Activated CD8-positive, alpha-beta memory T cell treated with anti-CD3 and anti-CD28 coated beads, Interleukin-2, amount 50 U/mL, for 24 hours (primary cell): ENCODE data around the gene EIF3F.
A peak's percentile ranks its signal among the peaks of the same experiment; 100 is the strongest.

Source experiments
- DNase-seq: peaks from one replicate; pipeline ENCODE4 v3.0.0-alpha.2; 2020; ENCODE audit errors: extremely low read depth

The EIF3F gene, protein sequence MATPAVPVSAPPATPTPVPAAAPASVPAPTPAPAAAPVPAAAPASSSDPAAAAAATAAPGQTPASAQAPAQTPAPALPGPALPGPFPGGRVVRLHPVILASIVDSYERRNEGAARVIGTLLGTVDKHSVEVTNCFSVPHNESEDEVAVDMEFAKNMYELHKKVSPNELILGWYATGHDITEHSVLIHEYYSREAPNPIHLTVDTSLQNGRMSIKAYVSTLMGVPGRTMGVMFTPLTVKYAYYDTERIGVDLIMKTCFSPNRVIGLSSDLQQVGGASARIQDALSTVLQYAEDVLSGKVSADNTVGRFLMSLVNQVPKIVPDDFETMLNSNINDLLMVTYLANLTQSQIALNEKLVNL

GRCh38 chr11:7986768-7987559 lies at the start of gene EIF3F:
Gene EIF3F, plus strand, starts transcription at chr11:7987337. Its CDS starts 16 bp downstream, at chr11:7987353.
- peak; percentile 80 for DNase-seq

- no peak for DNase-seq
Observed at GRCh38 chr11:7941146-7941545, 46.0 kb upstream of the EIF3F start.

GRCh38 chr11:7941608-7942007 lies 45.5 kb upstream of the EIF3F start, which contains the start of gene OR10A3:
Gene OR10A3, minus strand, starts transcription at chr11:7941708. Its CDS starts 2,188 bp downstream, at chr11:7939520.
- DNase-seq: no peak

- DNase-seq: no peak
Observed at GRCh38 chr11:7944123-7944522, 43.0 kb upstream of the EIF3F start.

- DNase-seq: no peak
Observed at GRCh38 chr11:7949934-7950333, 37.2 kb upstream of the EIF3F start.

- DNase-seq: no peak
Observed at GRCh38 chr11:7955191-7955590, 31.9 kb upstream of the EIF3F start.

DNA sequence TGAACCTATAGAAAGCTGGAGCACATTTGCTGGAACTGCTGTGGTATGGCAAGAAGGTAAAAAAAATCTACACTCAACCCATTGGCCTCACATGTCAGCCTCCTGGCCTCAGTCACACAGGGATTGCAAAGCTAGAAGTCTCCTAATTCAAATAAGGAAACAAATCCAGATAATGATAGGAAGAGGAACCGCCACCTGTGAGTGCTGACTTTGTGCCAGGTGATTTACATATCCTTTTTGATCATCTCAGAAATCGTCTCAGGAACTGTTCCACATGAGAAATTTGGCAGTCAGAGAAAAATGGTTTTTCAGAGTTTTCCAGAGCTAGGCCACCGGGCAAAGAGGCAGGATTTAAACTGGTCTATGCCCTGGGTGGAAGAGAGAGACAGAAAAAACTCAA lies 22.9 kb upstream of the EIF3F start:
- DNase-seq: no peak

DNA sequence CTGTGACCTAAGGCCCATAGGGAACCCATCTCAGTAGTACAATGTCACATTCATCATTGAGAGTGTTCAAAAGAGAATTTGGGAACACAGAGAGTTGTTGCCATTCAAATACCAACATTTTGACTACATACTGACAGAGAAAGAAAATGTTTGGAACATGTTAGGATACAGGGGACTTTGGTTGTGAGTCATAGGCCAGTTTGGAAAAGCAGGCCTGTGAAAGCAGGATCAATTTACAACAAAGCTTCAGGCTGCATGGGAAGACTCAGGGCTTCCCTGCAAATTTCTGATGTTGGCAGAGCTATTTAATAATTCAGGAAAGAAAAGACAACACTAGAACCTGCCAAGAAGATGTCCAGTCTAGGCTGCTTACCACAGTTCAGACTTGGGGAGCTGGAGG lies 22.3 kb upstream of the EIF3F start:
- no peak for DNase-seq

DNA sequence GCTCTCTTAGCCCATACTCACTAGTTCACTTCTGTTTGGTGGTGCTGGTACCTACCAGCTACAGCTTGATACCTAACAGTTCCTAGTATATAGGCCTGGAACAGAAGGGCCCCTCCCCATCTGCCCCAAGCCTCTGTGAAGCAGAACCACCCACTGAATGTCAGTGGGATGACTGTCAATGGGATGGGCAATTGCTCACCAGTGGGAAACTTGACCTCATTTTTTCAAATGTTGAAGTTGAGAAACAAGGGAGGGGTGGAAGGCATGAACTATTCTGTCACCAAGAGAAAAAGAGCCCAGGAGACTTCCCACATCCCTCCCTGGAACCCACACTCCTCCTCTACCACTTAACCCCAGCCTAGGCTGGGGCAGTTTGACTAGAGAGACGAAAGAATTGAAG lies 21.8 kb upstream of the EIF3F start, which contains the start of gene NLRP10:
Gene NLRP10 (minus strand): TSS at position 62 of the 400 bp plus-strand sequence. CDS start 1,952 bp downstream, outside the sequence.
- no peak for DNase-seq

DNA sequence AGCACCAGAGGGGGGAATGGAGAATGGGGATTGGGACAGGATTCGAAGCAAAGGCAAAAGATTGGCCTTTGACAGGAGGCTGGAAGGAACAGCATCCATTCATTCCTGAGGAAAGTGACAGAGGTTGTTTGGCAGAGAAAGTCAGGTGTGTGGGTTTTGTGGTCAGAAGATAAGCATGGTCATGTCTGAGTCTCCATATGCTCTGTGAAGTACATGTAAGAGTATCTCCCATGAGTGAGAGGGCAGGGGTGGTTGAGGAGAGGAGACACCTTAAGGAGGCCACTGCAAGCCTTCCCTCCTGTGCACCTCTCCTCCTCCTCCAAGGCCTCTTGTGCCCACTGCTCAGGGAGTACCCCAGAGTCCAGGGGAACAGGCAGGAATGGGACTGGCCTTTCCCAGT lies 20.0 kb upstream of the EIF3F start:
- DNase-seq: no peak

DNA sequence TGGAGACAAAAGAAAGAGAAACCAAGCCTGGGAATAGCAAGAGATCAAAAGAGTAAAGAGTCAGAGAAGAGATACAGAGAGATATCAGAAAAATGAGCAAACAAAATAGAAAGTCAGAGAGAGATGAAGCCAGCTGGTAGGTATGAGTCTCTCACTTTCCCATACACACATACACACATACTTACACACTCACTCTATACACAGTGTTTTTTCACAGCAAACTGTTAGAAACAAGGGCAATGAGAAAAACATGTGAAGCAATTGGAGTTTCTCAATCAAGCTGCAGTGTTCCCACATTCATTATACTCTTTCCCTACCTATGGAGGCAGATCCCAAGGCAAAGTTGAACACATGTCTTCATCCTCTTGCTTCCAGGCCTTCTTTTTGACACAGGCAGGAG lies 19.3 kb upstream of the EIF3F start:
- no peak for DNase-seq

GRCh38 chr11:7968686-7969085 lies 18.5 kb upstream of the EIF3F start:
- no peak for DNase-seq

DNA sequence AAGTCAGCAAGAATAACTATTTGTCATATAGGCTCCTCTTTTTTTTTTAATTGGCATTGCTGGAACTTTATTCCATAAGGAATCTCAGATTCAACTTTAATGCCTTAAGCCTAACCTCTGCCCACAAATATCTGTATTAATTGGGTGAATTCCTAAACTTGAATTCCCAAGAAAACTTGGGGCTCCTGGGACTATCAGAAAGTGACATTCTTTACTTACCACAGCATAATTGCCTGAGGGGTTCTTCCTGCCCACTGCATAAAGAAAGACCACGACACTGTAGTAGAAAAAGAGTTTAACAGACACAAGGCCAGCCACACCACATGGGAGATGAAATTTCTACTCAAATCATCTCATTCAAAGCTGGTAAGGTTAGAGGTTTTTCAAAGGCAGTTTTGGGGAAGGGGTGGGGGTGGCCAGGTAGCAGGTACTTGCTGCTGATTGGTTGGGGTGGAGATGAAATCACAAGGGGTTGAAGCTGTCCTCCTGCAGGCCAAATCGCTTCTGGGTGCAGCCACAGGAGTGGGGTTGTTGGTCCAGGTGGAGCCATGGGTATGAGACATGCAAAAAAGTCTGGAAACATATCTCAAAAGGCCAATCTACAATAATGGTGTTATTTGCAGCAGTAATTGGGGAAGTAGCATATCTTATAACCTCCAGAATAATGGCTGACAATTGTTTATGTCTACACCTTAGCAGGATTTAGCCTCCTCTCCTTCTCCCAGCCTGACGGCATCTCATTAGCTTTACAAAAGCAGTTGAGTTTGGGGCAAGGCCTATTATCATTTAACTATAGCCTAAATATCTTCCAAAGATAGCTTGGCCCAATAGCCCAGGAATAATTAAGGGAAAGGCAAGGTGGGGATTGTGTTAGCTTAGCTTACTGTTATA lies 17.1 kb upstream of the EIF3F start:
- no peak for DNase-seq

DNA sequence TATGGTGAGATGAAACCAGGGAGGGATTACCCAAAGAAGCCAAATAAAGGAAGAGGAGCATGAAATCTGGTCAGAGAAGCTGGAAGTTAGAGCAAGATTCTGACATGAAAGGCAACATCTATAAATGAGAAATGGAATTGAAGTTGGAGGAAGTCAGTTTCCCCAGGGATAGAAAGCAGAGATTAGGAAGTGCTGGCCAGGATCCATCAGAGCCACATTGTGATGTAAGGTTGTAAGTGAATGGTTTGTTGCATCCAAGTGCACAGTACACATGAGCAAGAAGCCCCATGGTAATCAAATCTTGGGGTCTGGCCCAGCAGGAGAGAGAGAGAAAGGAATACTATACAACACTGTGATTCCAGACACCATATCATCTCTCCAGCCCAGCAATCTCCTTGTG lies 15.3 kb upstream of the EIF3F start:
- DNase-seq: no peak

- DNase-seq: no peak
Observed at GRCh38 chr11:7973011-7973410, 14.1 kb upstream of the EIF3F start.

DNA sequence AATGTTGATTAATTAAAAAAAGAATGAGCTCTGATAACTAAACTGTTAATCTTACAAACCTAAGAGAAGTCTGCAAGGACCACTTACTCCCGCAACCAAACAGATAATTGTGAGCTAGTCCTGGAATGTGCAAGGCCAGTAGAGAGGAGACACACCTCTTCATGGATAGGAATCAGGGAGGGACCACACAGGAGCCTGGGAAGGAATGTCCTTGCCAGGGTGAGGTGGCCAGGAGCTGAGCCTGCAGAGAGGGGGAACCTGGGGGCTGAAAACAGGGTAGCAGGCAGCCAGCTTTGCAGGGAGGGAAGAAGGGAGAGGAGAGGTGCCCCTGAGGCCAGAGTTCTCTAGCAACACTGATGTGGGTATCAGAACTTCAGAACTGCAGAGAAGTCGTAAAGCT lies 12.5 kb upstream of the EIF3F start:
- no peak for DNase-seq

DNA sequence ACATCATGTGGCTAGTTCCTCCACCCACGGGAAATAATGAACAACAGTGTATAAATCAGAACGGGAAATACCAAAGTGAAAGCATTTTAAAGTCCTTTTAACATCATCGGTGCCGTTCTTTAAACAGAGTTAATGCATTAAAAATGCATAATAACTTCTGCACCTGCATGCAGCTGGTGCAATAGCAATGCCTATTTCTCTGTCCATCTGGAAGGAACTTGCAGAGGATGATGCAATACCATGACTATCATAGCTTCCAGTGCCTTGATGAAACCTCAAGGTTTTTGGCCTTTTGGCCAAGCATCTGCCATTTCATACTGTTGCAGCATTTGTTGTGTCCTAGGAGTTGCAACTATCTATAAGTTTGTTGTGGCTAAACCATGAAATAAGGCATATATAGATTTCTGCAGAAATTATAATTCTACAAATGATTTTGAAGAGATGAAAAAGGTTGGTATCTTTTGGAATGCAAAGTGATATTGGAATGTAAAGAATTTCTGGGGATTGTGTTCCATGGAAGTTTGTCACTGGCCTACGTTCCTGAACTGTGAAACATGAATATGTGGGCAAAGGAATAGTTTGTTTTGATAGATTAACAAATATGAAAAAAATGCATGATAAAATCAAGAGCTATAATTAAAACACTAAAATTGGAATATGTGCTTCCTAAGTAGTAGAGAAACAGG lies 9.8 kb upstream of the EIF3F start:
- DNase-seq: no peak

- DNase-seq: no peak
Observed at GRCh38 chr11:7981619-7982157, 5.4 kb upstream of the EIF3F start.

GRCh38 chr11:7982582-7983119 lies 4.5 kb upstream of the EIF3F start:
- DNase-seq: no peak

DNA sequence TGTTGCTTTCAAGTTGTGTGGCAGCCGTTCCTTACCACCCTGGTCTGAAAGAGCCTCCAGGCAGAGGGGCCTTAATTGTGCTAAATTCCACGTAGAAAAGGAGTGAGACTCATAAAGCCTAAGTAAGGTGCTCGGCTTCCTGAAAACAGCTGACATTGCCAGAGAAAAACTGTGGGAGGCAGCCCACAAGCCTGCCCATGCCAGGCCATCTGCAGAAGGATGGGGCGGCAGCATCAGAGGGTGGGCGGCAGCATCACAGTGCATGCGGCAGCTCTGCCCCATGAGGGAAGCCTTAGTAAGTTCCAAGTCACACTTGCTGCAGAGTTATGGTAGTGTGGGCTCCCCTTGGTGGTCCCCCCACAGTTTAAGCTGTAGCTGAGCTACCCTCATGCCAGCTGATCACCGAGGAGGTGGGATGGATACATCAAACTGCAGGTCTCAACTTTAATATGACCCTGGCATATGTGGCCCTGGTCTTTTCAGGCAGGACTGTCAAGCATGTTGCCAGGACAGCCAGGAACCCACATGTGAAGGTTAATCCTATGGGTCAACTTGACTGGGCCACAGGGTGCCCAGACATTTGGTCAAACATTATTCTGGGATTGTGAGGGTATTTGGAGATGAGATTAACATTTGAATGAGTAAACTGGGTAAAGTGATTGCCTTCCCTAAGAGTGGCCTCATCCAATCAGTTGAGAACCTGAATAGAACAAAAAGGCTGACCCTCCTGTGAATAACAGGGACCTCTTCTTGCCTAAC lies 3.1 kb upstream of the EIF3F start:
- no peak for DNase-seq
